ENCODE results near the gene DNAJB4. TPM values are rescaled to one million over a fixed set of nuclear protein-coding genes. Genes with fewer than 3 reads are reported as not detected.

DNAJB4 gene
- total and polyA plus RNA-seq, 2 donors (not counting 3 experiments of a cell fraction or from before 2014, with no cell fraction given): 30.4 to 136 TPM

DNA sequence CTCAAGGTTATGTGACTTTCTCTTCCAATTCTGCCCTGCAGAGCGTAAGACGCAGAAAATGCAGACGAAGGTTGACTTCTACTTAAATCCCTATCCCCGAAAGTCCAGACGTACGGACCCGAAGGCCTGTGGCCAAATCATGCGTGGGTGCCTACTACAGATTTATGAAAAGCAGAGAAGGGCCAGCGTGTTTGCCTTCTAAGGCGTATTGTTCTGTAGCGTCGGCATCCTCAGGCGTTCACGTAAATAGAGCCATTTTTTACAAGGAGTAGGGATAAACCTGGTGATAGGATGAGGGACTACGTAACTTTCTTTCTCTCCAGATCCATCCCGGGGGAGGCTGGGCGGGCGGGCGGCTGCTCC lies 40.8 kb downstream of the DNAJB4 start:
- BruUV-seq (replicated peaks): no TSS peak
- intact Hi-C loops (cut with micrococcal nuclease) (loop anchor here (2.0 kb wide), 1 partner anchor 67 kb away; the partner anchor contains the start of gene FUBP1), dilution Hi-C loops (cut with MboI; ENCODE audit: extremely low pct_ligation_motif_present, low sequenced_read_pairs) (no loop called here)
- peak overlapping the region; percentile 93 for H3K4me2 ChIP-seq (ENCODE audit: insufficient read depth, low read length)
- H3K36me3 ChIP-seq (ENCODE audit: control insufficient read depth in 2 of 2, extremely low read depth in 1 of 2, insufficient read depth in 2 of 2, low read length in 2 of 2): no peaks in the 10 kb centered on the region
- H3K27me3 ChIP-seq (ENCODE audit: control insufficient read depth in 2 of 2, insufficient read depth in 2 of 2, low read length in 2 of 2): no peaks in the 10 kb centered on the region
- no peaks in the 10 kb centered on the region for H3K79me2 ChIP-seq (ENCODE audit: control insufficient read depth, insufficient read depth, low read length)
- FAIRE-seq (peak; percentile 59), DNase-seq (ENCODE audit: low read depth, low spot score) (no peak)
- H3K9me3 ChIP-seq (replicated peaks; ENCODE audit: control insufficient read depth, insufficient read depth, low read length): no peaks in the 10 kb centered on the region
- TF ChIP-seq MYC (IDR thresholded peaks at IDR 0.05; ENCODE audit: low read depth, low read length): no peak
- no peak for TF ChIP-seq POLR2AphosphoS5 (IDR thresholded peaks at IDR 0.05; ENCODE audit: insufficient read depth, low read depth, low read length)
- no peak for TF ChIP-seq EZH2 (IDR thresholded peaks at IDR 0.05; ENCODE audit: borderline replicate concordance, low read depth, low read length, severe bottlenecking)
- TF ChIP-seq, protein P1, sequence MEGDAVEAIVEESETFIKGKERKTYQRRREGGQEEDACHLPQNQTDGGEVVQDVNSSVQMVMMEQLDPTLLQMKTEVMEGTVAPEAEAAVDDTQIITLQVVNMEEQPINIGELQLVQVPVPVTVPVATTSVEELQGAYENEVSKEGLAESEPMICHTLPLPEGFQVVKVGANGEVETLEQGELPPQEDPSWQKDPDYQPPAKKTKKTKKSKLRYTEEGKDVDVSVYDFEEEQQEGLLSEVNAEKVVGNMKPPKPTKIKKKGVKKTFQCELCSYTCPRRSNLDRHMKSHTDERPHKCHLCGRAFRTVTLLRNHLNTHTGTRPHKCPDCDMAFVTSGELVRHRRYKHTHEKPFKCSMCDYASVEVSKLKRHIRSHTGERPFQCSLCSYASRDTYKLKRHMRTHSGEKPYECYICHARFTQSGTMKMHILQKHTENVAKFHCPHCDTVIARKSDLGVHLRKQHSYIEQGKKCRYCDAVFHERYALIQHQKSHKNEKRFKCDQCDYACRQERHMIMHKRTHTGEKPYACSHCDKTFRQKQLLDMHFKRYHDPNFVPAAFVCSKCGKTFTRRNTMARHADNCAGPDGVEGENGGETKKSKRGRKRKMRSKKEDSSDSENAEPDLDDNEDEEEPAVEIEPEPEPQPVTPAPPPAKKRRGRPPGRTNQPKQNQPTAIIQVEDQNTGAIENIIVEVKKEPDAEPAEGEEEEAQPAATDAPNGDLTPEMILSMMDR (IDR thresholded peaks at IDR 0.05; ENCODE audit: extremely low read depth in 1 of 2, insufficient read depth in 1 of 2, low read depth in 1 of 2, low read length in 2 of 2): no peak
- TF ChIP-seq JUN (IDR thresholded peaks at IDR 0.05; ENCODE audit: borderline replicate concordance, insufficient read depth, insufficient read length, low read depth): no peak
- TF ChIP-seq POLR2A (IDR thresholded peaks at IDR 0.05; ENCODE audit: low read depth, low read length): no peak
- TF ChIP-seq GATA2 (IDR thresholded peaks at IDR 0.05; ENCODE audit: insufficient read depth, insufficient read length, low read depth, low read length): no peak
- no peak for TF ChIP-seq FOS (IDR thresholded peaks at IDR 0.05; ENCODE audit: borderline replicate concordance, insufficient read depth, low read length)
- TF ChIP-seq, protein P2, sequence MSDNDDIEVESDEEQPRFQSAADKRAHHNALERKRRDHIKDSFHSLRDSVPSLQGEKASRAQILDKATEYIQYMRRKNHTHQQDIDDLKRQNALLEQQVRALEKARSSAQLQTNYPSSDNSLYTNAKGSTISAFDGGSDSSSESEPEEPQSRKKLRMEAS (IDR thresholded peaks at IDR 0.05; ENCODE audit: insufficient read depth, insufficient read length): no peak
- peak overlapping the region; percentile 97 for H2AFZ ChIP-seq (ENCODE audit: low read depth, low read length)
- ChIA-PET CTCF (interaction anchor here (0.7 to 8.4 kb wide), 8 partner anchors 37 to 103 kb away, joined by 3 to 68 read pairs (median 3); no protein-coding TSS in a partner anchor), POLR2A (interaction anchor here (1.0 to 2.0 kb wide), 2 partner anchors 37 to 40 kb away, joined by 3 to 11 read pairs; partner anchors contain the start of gene DNAJB4)
- H3K4me1 ChIP-seq (ENCODE audit: control insufficient read depth, extremely low read depth, insufficient read depth, low read length): peaks cover 31% of the 10 kb centered on the region
- no peaks in the 10 kb centered on the region for H4K20me1 ChIP-seq (replicated peaks; ENCODE audit: control insufficient read depth, extremely low read depth, insufficient read depth, low read length)
- H3K9me1 ChIP-seq (replicated peaks; ENCODE audit: control insufficient read depth, extremely low read depth, insufficient read depth, low read length): no peaks in the 10 kb centered on the region
- peak overlapping the region; percentile 36 for H3K27ac ChIP-seq (ENCODE audit: insufficient read depth, low read depth, low read length)
- peak overlapping the region; percentile 82 for H3K9ac ChIP-seq (replicated peaks; ENCODE audit: extremely low read depth, insufficient read depth, low read length)
- H3K4me3 ChIP-seq (replicated peaks in 1 of 3; ENCODE audit: insufficient read depth in 1 of 3, low read depth in 1 of 3, low read length in 3 of 3): peak overlapping the region; percentile 63 to 74 (median 73)
